ENCODE results near the gene COL3A1.

Gene COL3A1

GRCh38 chr2:189045836-189046235, 71.7 kb downstream of the COL3A1 start:
- Histone ChIP-seq H3K27ac (ENCODE audit: insufficient read depth in 1 of 2, low read depth in 1 of 2, low read length in 2 of 2, poor library complexity in 1 of 2, severe bottlenecking in 2 of 2) (no peak overlapping the region), H3K36me3 (ENCODE audit: control insufficient read depth in 4 of 4, insufficient read depth in 4 of 4, low read length in 3 of 4) (no peaks in the 10 kb centered on the region), H3K9me3 (ENCODE audit: control extremely low read depth in 1 of 5, control insufficient read depth in 4 of 5, insufficient read depth in 2 of 5, low read depth in 1 of 5, low read length in 4 of 5) (no peaks in the 10 kb centered on the region), H3K4me3 (ENCODE audit: control insufficient read depth in 1 of 7, extremely low read depth in 1 of 7, insufficient read depth in 4 of 7, low read depth in 2 of 7, low read length in 6 of 7) (no peak overlapping the region), H3K27me3 (replicated peaks in 2 of 5; ENCODE audit: control insufficient read depth in 4 of 5, insufficient read depth in 5 of 5, low read length in 4 of 5) (no peaks in the 10 kb centered on the region), H3K4me1 (ENCODE audit: control extremely low read depth in 1 of 4, control insufficient read depth in 4 of 4, insufficient read depth in 4 of 4, low read length in 3 of 4) (no peaks in the 10 kb centered on the region)
- CTCF ChIA-PET, result interaction anchor here (1.3 kb wide), 1 partner anchor 21 kb away, joined by 3 read pairs; no protein-coding TSS in a partner anchor
- POLR2A ChIA-PET, result no interaction called here
- WGBS (ENCODE audit: insufficient coverage), result no CpG with 5 or more reads among the region's 3 CpGs
- no peak for DNase-seq

DNA sequence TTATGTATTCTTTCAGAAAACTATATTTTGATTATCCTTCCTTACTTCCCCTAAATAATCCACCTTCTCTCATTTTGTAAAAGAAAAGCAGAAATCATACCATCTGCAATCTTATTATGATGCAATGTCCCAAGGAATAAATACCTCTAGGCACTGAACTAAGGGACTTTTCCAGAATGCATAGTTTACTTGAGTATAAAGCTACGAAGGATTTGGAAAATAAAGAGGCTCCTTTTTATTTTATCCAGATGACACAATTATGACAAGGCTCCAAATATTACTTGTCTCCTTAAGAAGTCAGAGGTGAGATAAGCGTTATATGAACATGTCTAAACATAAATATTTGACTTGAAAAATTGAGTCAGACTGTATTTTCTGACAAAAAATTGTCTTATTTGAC, 72.1 kb downstream of the COL3A1 start:
- POLR2A ChIA-PET, result no interaction called here
- WGBS (ENCODE audit: insufficient coverage), result no CpG with 5 or more reads among the region's 2 CpGs
- Histone ChIP-seq H3K27ac (ENCODE audit: insufficient read depth in 1 of 2, low read depth in 1 of 2, low read length in 2 of 2, poor library complexity in 1 of 2, severe bottlenecking in 2 of 2) (no peak overlapping the region), H3K36me3 (ENCODE audit: control insufficient read depth in 4 of 4, insufficient read depth in 4 of 4, low read length in 3 of 4) (no peaks in the 10 kb centered on the region), H3K9me3 (ENCODE audit: control extremely low read depth in 1 of 5, control insufficient read depth in 4 of 5, insufficient read depth in 2 of 5, low read depth in 1 of 5, low read length in 4 of 5) (no peaks in the 10 kb centered on the region), H3K27me3 (replicated peaks in 2 of 5; ENCODE audit: control insufficient read depth in 4 of 5, insufficient read depth in 5 of 5, low read length in 4 of 5) (no peaks in the 10 kb centered on the region), H3K4me3 (ENCODE audit: control insufficient read depth in 1 of 7, extremely low read depth in 1 of 7, insufficient read depth in 4 of 7, low read depth in 2 of 7, low read length in 6 of 7) (no peak overlapping the region), H3K4me1 (ENCODE audit: control extremely low read depth in 1 of 4, control insufficient read depth in 4 of 4, insufficient read depth in 4 of 4, low read length in 3 of 4) (no peaks in the 10 kb centered on the region)
- CTCF ChIA-PET, result interaction anchor here (1.3 kb wide), 1 partner anchor 20 kb away, joined by 3 read pairs; no protein-coding TSS in a partner anchor
- DNase-seq, result no peak

- DNase-seq, result no peak
- no peaks in the 10 kb centered on the region for H3K36me3 ChIP-seq (ENCODE audit: control insufficient read depth in 4 of 4, insufficient read depth in 4 of 4, low read length in 3 of 4)
- H3K4me3 ChIP-seq (ENCODE audit: control insufficient read depth in 1 of 7, extremely low read depth in 1 of 7, insufficient read depth in 4 of 7, low read depth in 2 of 7, low read length in 6 of 7), result no peak overlapping the region
- no peaks in the 10 kb centered on the region for H3K4me1 ChIP-seq (ENCODE audit: control extremely low read depth in 1 of 4, control insufficient read depth in 4 of 4, insufficient read depth in 4 of 4, low read length in 3 of 4)
- POLR2A ChIA-PET, result no interaction called here
- CTCF ChIA-PET, result no interaction called here
- H3K27me3 ChIP-seq (replicated peaks in 2 of 5; ENCODE audit: control insufficient read depth in 4 of 5, insufficient read depth in 5 of 5, low read length in 4 of 5), result no peaks in the 10 kb centered on the region
- H3K27ac ChIP-seq (ENCODE audit: insufficient read depth in 1 of 2, low read depth in 1 of 2, low read length in 2 of 2, poor library complexity in 1 of 2, severe bottlenecking in 2 of 2), result no peak overlapping the region
- H3K9me3 ChIP-seq (ENCODE audit: control extremely low read depth in 1 of 5, control insufficient read depth in 4 of 5, insufficient read depth in 2 of 5, low read depth in 1 of 5, low read length in 4 of 5), result no peaks in the 10 kb centered on the region
- WGBS (ENCODE audit: insufficient coverage), result no CpG with 5 or more reads among the region's 4 CpGs
Measured at GRCh38 chr2:189047171-189047888, 73.2 kb downstream of the COL3A1 start.

- Histone ChIP-seq H3K4me1 (ENCODE audit: control extremely low read depth in 1 of 4, control insufficient read depth in 4 of 4, insufficient read depth in 4 of 4, low read length in 3 of 4) (no peaks in the 10 kb centered on the region), H3K27me3 (replicated peaks in 2 of 5; ENCODE audit: control insufficient read depth in 4 of 5, insufficient read depth in 5 of 5, low read length in 4 of 5) (no peaks in the 10 kb centered on the region), H3K27ac (ENCODE audit: insufficient read depth in 1 of 2, low read depth in 1 of 2, low read length in 2 of 2, poor library complexity in 1 of 2, severe bottlenecking in 2 of 2) (no peak overlapping the region), H3K36me3 (ENCODE audit: control insufficient read depth in 4 of 4, insufficient read depth in 4 of 4, low read length in 3 of 4) (no peaks in the 10 kb centered on the region), H3K9me3 (ENCODE audit: control extremely low read depth in 1 of 5, control insufficient read depth in 4 of 5, insufficient read depth in 2 of 5, low read depth in 1 of 5, low read length in 4 of 5) (no peaks in the 10 kb centered on the region), H3K4me3 (ENCODE audit: control insufficient read depth in 1 of 7, extremely low read depth in 1 of 7, insufficient read depth in 4 of 7, low read depth in 2 of 7, low read length in 6 of 7) (no peak overlapping the region)
- CTCF ChIA-PET, result no interaction called here
- POLR2A ChIA-PET, result no interaction called here
- DNase-seq, result no peak
- WGBS (ENCODE audit: insufficient coverage), result no CpG with 5 or more reads among the region's 3 CpGs
Measured at GRCh38 chr2:189048189-189048588, 74.0 kb downstream of the COL3A1 start.

- DNase-seq, result no peak
- Histone ChIP-seq H3K9me3 (ENCODE audit: control extremely low read depth in 1 of 5, control insufficient read depth in 4 of 5, insufficient read depth in 2 of 5, low read depth in 1 of 5, low read length in 4 of 5) (no peaks in the 10 kb centered on the region), H3K36me3 (ENCODE audit: control insufficient read depth in 4 of 4, insufficient read depth in 4 of 4, low read length in 3 of 4) (no peaks in the 10 kb centered on the region), H3K27me3 (replicated peaks in 2 of 5; ENCODE audit: control insufficient read depth in 4 of 5, insufficient read depth in 5 of 5, low read length in 4 of 5) (no peaks in the 10 kb centered on the region), H3K27ac (ENCODE audit: insufficient read depth in 1 of 2, low read depth in 1 of 2, low read length in 2 of 2, poor library complexity in 1 of 2, severe bottlenecking in 2 of 2) (no peak overlapping the region), H3K4me1 (ENCODE audit: control extremely low read depth in 1 of 4, control insufficient read depth in 4 of 4, insufficient read depth in 4 of 4, low read length in 3 of 4) (no peaks in the 10 kb centered on the region), H3K4me3 (ENCODE audit: control insufficient read depth in 1 of 7, extremely low read depth in 1 of 7, insufficient read depth in 4 of 7, low read depth in 2 of 7, low read length in 6 of 7) (no peak overlapping the region)
- no CpG with 5 or more reads among the region's 1 CpG for whole genome bisulfite sequencing (ENCODE audit: insufficient coverage)
- CTCF ChIA-PET, result interaction anchor here (0.7 kb wide), 1 partner anchor 23 kb away, joined by 3 read pairs; no protein-coding TSS in a partner anchor
- POLR2A ChIA-PET, result no interaction called here
Measured at GRCh38 chr2:189049709-189050164, 75.6 kb downstream of the COL3A1 start.

DNA sequence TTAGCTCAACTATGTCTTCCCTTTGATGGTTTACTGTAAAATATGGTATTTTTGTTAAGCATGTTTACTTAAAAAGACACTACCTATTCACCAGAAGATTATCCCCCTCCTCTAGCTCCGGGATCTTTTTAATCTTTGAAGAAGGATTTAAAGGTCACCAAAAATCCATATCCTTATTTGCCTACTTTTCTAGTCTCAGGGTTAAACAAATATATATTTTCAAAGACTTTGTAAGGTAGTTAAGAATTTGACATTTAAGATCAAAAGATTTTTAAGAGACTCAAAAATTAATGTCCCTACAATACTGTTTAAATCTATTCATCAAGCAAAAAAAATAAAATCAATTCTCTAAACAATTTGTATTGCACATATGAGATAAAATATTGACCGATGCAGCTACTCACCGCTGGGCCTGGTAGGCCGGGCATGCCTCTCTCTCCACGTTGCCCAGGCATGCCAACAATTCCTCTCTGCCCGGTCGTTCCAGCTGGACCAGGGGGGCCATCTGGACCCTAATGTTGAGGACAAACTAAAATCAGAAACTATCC, 76.1 kb downstream of the COL3A1 start:
- no peak for DNase-seq
- 95% methylated on average over 4 of the region's 7 CpGs for WGBS (ENCODE audit: insufficient coverage)
- Histone ChIP-seq H3K27ac (ENCODE audit: insufficient read depth in 1 of 2, low read depth in 1 of 2, low read length in 2 of 2, poor library complexity in 1 of 2, severe bottlenecking in 2 of 2) (no peak overlapping the region), H3K36me3 (ENCODE audit: control insufficient read depth in 4 of 4, insufficient read depth in 4 of 4, low read length in 3 of 4) (no peaks in the 10 kb centered on the region), H3K4me3 (ENCODE audit: control insufficient read depth in 1 of 7, extremely low read depth in 1 of 7, insufficient read depth in 4 of 7, low read depth in 2 of 7, low read length in 6 of 7) (no peak overlapping the region), H3K9me3 (ENCODE audit: control extremely low read depth in 1 of 5, control insufficient read depth in 4 of 5, insufficient read depth in 2 of 5, low read depth in 1 of 5, low read length in 4 of 5) (no peaks in the 10 kb centered on the region), H3K4me1 (ENCODE audit: control extremely low read depth in 1 of 4, control insufficient read depth in 4 of 4, insufficient read depth in 4 of 4, low read length in 3 of 4) (no peaks in the 10 kb centered on the region), H3K27me3 (replicated peaks in 2 of 5; ENCODE audit: control insufficient read depth in 4 of 5, insufficient read depth in 5 of 5, low read length in 4 of 5) (no peaks in the 10 kb centered on the region)
- CTCF ChIA-PET, result interaction anchor here (0.7 kb wide), 1 partner anchor 23 kb away, joined by 3 read pairs; no protein-coding TSS in a partner anchor
- POLR2A ChIA-PET, result no interaction called here

DNA sequence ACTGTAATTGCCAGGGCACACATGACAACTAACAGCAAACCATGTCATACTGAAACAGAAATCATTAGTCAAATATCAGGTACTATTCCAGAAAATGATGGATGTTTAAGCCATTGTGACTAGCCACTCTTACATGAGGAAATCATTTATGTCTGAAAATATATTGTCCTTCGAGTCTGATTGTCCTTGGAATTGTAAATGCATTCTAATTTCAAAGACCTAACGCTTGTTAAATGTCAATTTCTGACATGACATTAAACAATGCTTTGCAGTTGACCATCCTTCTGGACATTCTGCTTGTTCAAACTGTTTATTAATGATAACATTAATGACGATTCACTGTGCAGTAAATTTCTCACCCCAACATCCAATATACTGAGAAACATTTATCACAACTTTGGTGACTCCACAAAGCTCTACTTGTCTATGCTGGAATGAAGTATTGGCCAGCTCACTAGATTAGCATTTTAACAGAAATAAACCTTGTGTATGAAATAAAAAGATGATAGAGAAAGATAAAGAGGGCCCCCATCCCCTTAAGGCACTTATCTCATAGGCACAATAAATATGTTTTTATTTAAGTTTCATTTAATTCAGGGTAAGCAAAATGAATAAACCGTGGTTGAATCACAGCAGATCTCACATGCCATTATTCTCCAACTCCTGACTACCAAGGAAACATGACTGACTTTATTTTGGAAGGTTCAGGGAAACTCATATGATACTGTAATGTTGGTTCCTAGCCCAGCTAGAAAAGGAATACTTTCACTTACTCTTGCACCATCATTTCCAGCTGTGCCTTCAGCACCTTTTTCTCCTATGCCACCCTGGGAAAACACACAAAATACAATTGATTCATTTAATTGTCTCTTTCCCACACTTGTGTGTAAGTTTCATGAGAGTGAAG, 82.3 kb downstream of the COL3A1 start:
- POLR2A ChIA-PET, result no interaction called here
- no peaks in the 10 kb centered on the region for H3K27me3 ChIP-seq (replicated peaks in 2 of 5; ENCODE audit: control insufficient read depth in 4 of 5, insufficient read depth in 5 of 5, low read length in 4 of 5)

More for the DNA sequence above, 82.3 kb downstream of the COL3A1 start:
- Histone ChIP-seq H3K27ac (ENCODE audit: insufficient read depth in 1 of 2, low read depth in 1 of 2, low read length in 2 of 2, poor library complexity in 1 of 2, severe bottlenecking in 2 of 2) (no peak overlapping the region), H3K36me3 (ENCODE audit: control insufficient read depth in 4 of 4, insufficient read depth in 4 of 4, low read length in 3 of 4) (no peaks in the 10 kb centered on the region), H3K4me3 (ENCODE audit: control insufficient read depth in 1 of 7, extremely low read depth in 1 of 7, insufficient read depth in 4 of 7, low read depth in 2 of 7, low read length in 6 of 7) (no peak overlapping the region), H3K4me1 (ENCODE audit: control extremely low read depth in 1 of 4, control insufficient read depth in 4 of 4, insufficient read depth in 4 of 4, low read length in 3 of 4) (no peaks in the 10 kb centered on the region), H3K9me3 (ENCODE audit: control extremely low read depth in 1 of 5, control insufficient read depth in 4 of 5, insufficient read depth in 2 of 5, low read depth in 1 of 5, low read length in 4 of 5) (no peaks in the 10 kb centered on the region)
- no peak for DNase-seq
- WGBS (ENCODE audit: insufficient coverage), result 100% methylated on average over 2 of the region's 4 CpGs
- CTCF ChIA-PET, result no interaction called here

All from common myeloid progenitor, CD34-positive (primary cell).